Smooth muscle cell of the brain vasculature (primary cell): ENCODE results near the gene SMAD3.
"Not testable (repeated sequence)": the region's sequence is repeated elsewhere in the genome, so short reads cannot be mapped to it uniquely, and the experiment has no call there.

Source experiments
- DNase-seq: peaks from one replicate; pipeline ENCODE4 v3.0.0-alpha.2; 2012; ENCODE audit warnings: low read depth, low spot score

SMAD3 gene

DNA sequence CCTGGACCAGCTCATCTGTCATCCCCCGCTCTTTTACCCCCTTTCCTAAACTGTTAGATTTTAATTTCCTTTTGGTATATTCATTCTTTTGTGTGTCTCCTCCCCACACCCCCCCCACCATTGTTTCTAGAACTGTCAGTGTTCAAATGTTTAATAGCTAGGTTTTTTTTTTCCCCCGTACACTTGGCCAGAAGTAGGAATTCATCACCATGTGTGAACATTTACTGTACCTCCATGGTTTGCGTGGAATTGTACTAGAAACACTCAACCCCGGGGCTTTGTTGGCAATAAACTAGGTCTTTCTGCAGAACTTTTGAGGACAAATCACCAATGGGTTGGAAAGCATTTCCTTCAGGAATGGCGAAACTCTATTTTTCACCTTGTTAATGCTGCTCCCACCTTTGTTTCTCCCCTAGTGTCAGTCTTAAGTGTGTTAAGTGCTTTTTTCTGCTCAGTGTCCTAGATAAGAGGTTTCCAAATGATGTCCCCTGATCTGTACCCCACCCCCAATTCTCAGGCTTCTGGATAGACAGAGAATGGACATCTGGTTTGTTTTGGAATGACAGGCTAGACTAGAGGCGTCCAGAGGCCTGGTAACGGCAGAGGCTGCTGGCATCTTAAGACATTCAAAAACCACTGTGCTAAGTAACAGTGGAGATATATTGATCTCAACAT lies 76.8 kb downstream of the SMAD3 start:
- DNase-seq, result no peak

DNA sequence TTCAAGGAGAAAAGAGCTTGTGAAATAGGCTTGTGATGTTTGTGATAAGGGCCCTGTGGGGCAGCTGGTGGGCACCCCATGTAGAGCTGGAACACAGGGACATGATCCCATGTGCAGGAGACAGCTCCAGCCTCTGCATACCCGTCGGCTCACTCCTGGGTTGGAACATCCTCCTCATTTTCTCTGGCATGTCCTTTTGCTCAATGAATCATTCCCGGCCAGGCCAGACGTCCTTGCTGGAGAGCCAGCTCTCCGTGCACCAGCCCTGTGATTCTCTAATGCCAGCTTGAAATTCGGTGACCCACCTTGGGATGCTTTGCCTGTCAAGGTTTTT lies 77.3 kb downstream of the SMAD3 start:
- no peak for DNase-seq

DNA sequence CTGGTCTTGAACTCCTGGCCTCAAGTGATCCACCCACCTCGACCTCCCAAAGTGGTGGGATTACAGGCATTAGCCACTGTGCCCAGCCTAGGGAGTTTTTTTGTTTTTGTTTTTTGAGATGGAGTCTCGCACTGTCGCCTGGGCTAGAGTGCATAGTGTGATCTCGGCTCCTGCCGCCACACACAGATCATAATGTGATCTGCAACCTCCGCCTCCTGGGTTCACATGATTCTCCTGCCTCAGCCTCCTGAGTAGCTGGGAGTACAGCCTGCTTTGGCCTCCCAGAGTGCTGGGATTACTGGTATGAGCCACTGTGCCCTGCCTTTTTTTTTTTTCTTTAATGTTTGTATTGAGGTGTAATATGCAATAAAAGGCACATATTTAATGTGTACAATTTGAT lies 78.2 kb downstream of the SMAD3 start:
- DNase-seq, result no peak

GRCh38 chr15:67144609-67145311 lies 79.4 kb downstream of the SMAD3 start:
- DNase-seq, result no peak

DNA sequence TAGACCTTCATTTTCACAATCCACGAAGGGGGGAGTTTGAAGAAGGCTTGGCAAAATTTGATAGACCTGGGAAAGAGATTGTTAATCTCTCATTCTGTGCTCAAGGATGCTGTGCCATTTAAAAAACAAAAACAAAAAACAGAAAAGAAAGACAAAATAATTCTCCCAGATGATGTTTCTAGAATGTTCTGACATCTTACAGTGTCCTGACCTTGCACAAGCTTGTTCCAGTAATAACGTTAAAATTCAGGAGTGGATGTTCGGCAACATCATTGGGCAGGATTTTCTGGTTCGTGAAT lies 79.9 kb downstream of the SMAD3 start:
- no peak for DNase-seq

DNA sequence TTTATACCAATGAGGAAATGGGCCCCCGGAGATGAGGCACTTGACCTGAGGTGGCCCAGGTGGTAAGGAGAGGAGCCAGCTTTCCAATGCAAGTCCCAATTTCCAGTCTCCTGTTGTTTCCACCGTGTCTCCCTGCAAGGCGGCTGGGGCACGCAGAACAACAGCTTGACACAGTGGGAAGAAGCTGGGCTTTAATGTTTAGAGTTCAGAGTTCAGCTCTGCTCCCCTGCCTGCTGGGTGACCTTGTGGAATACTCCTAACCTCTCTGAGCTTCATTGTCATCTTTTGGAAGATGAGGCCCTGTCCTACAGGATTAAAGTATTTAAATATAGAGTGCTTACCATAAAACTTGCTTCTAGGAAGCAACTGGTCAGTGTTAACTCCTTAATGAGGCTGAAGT lies 80.3 kb downstream of the SMAD3 start:
- DNase-seq, result no peak

DNA sequence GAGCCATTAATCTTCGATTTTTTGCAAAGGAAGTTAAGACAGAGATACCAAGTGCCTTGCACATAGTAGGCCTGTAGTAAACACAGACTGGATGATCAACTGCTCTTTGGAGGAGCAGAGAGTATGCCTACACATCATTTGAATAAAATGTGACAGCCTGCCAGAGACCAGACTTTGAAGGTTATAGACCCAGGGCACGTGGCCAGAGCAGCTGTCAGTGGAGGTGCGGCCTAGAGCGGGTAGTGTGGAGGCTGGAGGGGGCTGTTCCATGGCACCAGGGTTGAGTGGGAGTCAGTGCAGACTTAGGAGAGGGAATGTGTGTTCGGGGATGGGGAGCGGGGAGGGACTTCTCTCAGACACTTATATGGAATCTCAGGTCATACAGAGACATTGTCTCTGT lies 80.8 kb downstream of the SMAD3 start:
- no peak for DNase-seq

GRCh38 chr15:67146875-67147381 lies 81.5 kb downstream of the SMAD3 start:
- DNase-seq, result no peak

DNA sequence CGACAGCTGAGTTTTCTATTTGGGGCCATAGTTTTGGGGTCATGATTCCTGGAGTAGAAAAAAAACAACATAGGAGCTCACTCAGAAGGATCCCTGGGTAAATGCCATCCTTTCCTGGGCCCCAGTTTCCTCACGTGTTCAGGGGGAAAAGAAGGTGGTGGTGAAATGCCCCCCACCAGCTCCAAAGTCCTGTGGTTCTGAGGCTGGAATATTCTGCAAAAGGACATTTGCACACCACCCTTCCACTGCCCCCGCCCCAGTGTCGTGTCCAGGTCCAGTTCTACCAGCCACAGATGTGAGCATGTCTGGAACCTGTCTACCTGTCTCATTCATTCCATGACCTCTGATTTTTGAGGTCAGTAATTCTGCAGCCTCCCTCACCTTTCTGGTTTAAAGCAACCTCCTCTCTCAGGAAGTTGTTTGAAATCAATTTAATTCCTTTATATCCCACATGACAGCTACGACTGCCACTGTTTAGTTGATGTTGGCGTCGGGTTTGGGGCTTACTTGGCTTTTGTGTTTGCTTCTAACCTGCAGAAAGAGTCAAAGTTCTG lies 82.1 kb downstream of the SMAD3 start:
- no peak for DNase-seq

- no peak for DNase-seq
Observed at GRCh38 chr15:67148196-67148701, 82.8 kb downstream of the SMAD3 start.

DNA sequence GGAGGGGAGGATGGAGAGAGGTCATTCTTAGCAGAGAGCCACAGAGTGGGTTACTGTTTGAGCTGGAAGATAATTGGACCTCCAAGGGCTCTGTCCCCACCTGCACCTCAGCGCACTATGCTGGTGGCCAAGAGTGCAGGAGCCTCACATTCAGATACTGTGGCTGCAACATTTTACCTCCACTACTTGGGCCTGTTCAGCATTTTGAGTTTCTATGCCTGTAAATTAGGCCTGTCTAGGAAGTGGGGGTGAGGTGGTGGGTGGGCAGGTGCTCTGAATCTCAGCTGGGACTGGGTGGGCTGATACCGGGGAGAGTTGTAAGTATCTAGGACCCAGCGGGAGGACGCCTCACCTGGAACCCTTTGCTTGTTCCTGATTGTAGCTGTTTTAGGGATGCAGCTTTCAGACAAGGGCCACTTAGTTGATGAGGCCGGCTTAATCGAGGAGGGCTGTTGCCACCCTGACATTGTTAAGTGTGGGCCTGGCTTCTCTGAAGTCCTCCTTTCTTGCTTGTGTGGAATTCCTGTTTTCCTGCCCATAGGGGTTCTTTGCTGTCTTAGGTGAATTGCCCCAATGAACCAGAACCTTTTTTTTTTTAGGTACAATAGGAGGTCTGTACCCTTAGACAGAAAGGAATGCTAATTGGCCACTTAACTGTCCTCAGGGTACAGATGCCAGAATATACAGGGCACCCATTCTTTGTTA lies 83.8 kb downstream of the SMAD3 start:
- no peak for DNase-seq

DNA sequence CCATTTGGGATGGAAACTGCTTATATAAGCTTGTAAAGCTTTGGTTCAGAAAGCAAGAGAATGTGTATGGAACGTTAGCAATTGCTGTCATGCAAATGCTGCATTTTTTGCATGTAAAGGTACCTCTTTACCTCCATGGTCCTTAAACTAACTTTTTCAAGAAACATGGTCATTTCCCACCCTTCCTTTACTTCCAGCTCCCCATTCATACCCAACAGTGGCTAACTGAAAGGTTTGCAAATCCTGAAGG lies 84.3 kb downstream of the SMAD3 start:
- DNase-seq, result no peak

DNA sequence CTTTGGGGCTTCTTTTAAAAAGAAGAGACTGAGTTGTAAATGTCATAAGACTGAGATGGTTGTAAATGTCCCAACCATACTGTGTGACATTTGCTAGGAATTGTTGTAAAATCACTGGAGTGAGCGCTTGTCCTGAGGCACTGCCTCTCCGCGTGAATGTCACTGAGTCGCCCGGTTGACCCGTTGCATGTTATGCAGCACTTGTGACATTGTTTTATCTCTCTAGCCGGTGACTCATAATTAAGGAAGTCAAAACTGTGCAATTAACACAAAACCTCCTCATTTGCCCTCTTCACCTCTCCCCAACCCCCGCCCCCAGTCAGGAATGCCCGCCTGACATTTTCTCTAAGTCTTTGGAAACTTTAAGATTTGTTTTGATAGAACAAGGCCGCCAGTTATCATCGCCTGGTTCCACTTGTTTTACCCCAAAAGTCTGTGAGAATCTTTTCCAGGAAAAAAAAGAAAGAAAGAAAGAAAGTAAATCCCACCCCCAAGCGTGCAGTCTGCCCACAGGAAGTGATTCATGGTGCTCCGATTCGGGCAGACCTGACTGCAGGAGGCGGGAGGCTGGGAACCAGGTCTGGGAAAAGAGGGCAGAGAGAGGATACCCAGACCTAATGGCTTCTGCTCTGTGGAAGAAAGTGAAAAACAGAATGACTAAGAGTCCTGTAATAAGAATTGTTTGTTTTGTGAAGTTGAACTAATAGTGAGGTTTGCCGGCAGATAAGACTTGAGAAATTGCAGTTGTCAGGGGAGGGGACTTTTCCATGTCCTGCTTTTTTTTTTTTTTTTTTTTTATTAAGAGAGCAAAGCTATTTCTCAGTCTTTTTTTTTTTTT lies 84.8 kb downstream of the SMAD3 start:
- peak; percentile 96 for DNase-seq

GRCh38 chr15:67152429-67152828 lies 87.0 kb downstream of the SMAD3 start:
- no peak for DNase-seq

GRCh38 chr15:67153044-67153443 lies 87.6 kb downstream of the SMAD3 start:
- not testable (repeated sequence) for DNase-seq

GRCh38 chr15:67154249-67154648 lies 88.8 kb downstream of the SMAD3 start:
- DNase-seq, result no peak

GRCh38 chr15:67156426-67156825 lies 91.0 kb downstream of the SMAD3 start:
- DNase-seq, result no peak

- no peak for DNase-seq
Observed at GRCh38 chr15:67156834-67157233, 91.4 kb downstream of the SMAD3 start.

- no peak for DNase-seq
Observed at GRCh38 chr15:67157521-67158252, 92.3 kb downstream of the SMAD3 start.

GRCh38 chr15:67158367-67158766 lies 93.0 kb downstream of the SMAD3 start:
- no peak for DNase-seq

DNA sequence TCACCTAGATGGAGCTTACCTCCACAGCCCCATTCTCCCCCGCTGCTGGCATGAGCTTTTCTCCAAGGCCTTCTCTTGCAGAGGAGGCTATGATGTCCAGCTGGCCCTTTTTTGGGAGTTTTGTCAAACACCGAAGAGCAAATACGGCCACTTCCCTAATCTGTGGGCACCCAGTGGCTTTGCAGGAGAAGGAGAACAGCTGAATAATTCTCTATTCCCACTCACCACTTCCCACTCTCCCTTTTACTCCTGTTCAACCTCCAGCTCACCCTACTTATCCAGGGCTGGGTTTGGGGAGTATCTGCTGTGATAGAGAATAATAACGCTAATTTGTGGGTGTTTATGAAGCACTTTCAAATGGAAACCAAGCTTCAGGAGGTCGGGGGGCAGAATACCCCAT lies 96.0 kb downstream of the SMAD3 start:
- no peak for DNase-seq
